ENCODE results near the gene NECTIN1.

Gene NECTIN1

GRCh38 chr11:119643212-119643875, 85.7 kb downstream of the NECTIN1 start:
- Mint-ChIP-seq H3K4me1 (ENCODE audit: low read depth) (peaks cover 26% of the 10 kb centered on the region), H3K27ac (no peak overlapping the region), H3K36me3 (ENCODE audit: low read depth) (no peaks in the 10 kb centered on the region), H3K4me3 (no peak overlapping the region), H3K9me3 (no peaks in the 10 kb centered on the region), H3K27me3 (peaks cover 14% of the 10 kb centered on the region)
- intact Hi-C loops (cut with micrococcal nuclease) = loop anchor here (10.0 kb wide), 1 partner anchor 159 kb away; no protein-coding TSS in a partner anchor

- Mint-ChIP-seq H3K27ac (no peak overlapping the region), H3K4me1 (ENCODE audit: low read depth) (peaks cover 26% of the 10 kb centered on the region), H3K9me3 (no peaks in the 10 kb centered on the region), H3K27me3 (peaks cover 14% of the 10 kb centered on the region), H3K36me3 (ENCODE audit: low read depth) (no peaks in the 10 kb centered on the region), H3K4me3 (no peak overlapping the region)
- intact Hi-C loops (cut with micrococcal nuclease) = loop anchor here (10.0 kb wide), 1 partner anchor 157 kb away; no protein-coding TSS in a partner anchor
Observed at GRCh38 chr11:119641983-119642745, 86.8 kb downstream of the NECTIN1 start.

- peaks cover 26% of the 10 kb centered on the region for H3K4me1 Mint-ChIP-seq (ENCODE audit: low read depth)
- no peak overlapping the region for H3K4me3 Mint-ChIP-seq
- intact Hi-C loops (cut with micrococcal nuclease) = loop anchor here (10.0 kb wide), 1 partner anchor 156 kb away; no protein-coding TSS in a partner anchor
- no peaks in the 10 kb centered on the region for H3K36me3 Mint-ChIP-seq (ENCODE audit: low read depth)
- H3K9me3 Mint-ChIP-seq = no peaks in the 10 kb centered on the region
- no peak overlapping the region for H3K27ac Mint-ChIP-seq
- peaks cover 14% of the 10 kb centered on the region for H3K27me3 Mint-ChIP-seq
Observed at GRCh38 chr11:119640541-119640940, 88.5 kb downstream of the NECTIN1 start.

GRCh38 chr11:119639642-119640205, 89.3 kb downstream of the NECTIN1 start:
- no peak overlapping the region for H3K27ac Mint-ChIP-seq
- H3K27me3 Mint-ChIP-seq = peaks cover 14% of the 10 kb centered on the region
- H3K36me3 Mint-ChIP-seq (ENCODE audit: low read depth) = no peaks in the 10 kb centered on the region
- no peak overlapping the region for H3K4me3 Mint-ChIP-seq
- H3K4me1 Mint-ChIP-seq (ENCODE audit: low read depth) = peaks cover 26% of the 10 kb centered on the region
- H3K9me3 Mint-ChIP-seq = no peaks in the 10 kb centered on the region
- intact Hi-C loops (cut with micrococcal nuclease) = loop anchor here (10.0 kb wide), 1 partner anchor 155 kb away; no protein-coding TSS in a partner anchor

- no peaks in the 10 kb centered on the region for H3K36me3 Mint-ChIP-seq (ENCODE audit: low read depth)
- H3K27ac Mint-ChIP-seq = no peak overlapping the region
Observed at GRCh38 chr11:119638851-119639250, 90.1 kb downstream of the NECTIN1 start.

GRCh38 chr11:119637481-119637880, 91.5 kb downstream of the NECTIN1 start:
- H3K9me3 Mint-ChIP-seq = no peaks in the 10 kb centered on the region
- no peak overlapping the region for H3K4me3 Mint-ChIP-seq
- intact Hi-C loops (cut with micrococcal nuclease) = no loop called here
- peaks cover 12% of the 10 kb centered on the region for H3K27me3 Mint-ChIP-seq
- no peak overlapping the region for H3K27ac Mint-ChIP-seq
- H3K4me1 Mint-ChIP-seq (ENCODE audit: low read depth) = peaks cover 26% of the 10 kb centered on the region
- H3K36me3 Mint-ChIP-seq (ENCODE audit: low read depth) = no peaks in the 10 kb centered on the region

More at GRCh38 chr11:119638851-119639250, 90.1 kb downstream of the NECTIN1 start:
- intact Hi-C loops (cut with micrococcal nuclease) = no loop called here
- H3K4me3 Mint-ChIP-seq = no peak overlapping the region
- H3K27me3 Mint-ChIP-seq = peaks cover 12% of the 10 kb centered on the region
- H3K4me1 Mint-ChIP-seq (ENCODE audit: low read depth) = peaks cover 26% of the 10 kb centered on the region
- H3K9me3 Mint-ChIP-seq = no peaks in the 10 kb centered on the region

GRCh38 chr11:119635776-119636175, 93.2 kb downstream of the NECTIN1 start:
- no peak overlapping the region for H3K4me3 Mint-ChIP-seq
- no peaks in the 10 kb centered on the region for H3K36me3 Mint-ChIP-seq (ENCODE audit: low read depth)

GRCh38 chr11:119635041-119635740, 93.8 kb downstream of the NECTIN1 start:
- H3K36me3 Mint-ChIP-seq (ENCODE audit: low read depth) = no peaks in the 10 kb centered on the region
- peaks cover 17% of the 10 kb centered on the region for H3K27me3 Mint-ChIP-seq
- H3K9me3 Mint-ChIP-seq = no peaks in the 10 kb centered on the region
- H3K4me3 Mint-ChIP-seq = no peak overlapping the region
- intact Hi-C loops (cut with micrococcal nuclease) = no loop called here
- H3K4me1 Mint-ChIP-seq (ENCODE audit: low read depth) = peaks cover 12% of the 10 kb centered on the region
- no peak overlapping the region for H3K27ac Mint-ChIP-seq

More at GRCh38 chr11:119635776-119636175, 93.2 kb downstream of the NECTIN1 start:
- H3K4me1 Mint-ChIP-seq (ENCODE audit: low read depth) = peaks cover 13% of the 10 kb centered on the region
- H3K9me3 Mint-ChIP-seq = no peaks in the 10 kb centered on the region
- H3K27ac Mint-ChIP-seq = no peak overlapping the region
- intact Hi-C loops (cut with micrococcal nuclease) = no loop called here
- peaks cover 12% of the 10 kb centered on the region for H3K27me3 Mint-ChIP-seq

- Mint-ChIP-seq H3K36me3 (ENCODE audit: low read depth) (no peaks in the 10 kb centered on the region), H3K4me1 (ENCODE audit: low read depth) (peaks cover 9% of the 10 kb centered on the region), H3K27ac (no peak overlapping the region), H3K27me3 (peaks cover 17% of the 10 kb centered on the region), H3K4me3 (no peak overlapping the region), H3K9me3 (no peaks in the 10 kb centered on the region)
- intact Hi-C loops (cut with micrococcal nuclease) = no loop called here
Observed at GRCh38 chr11:119634301-119634700, 94.7 kb downstream of the NECTIN1 start.

- intact Hi-C loops (cut with micrococcal nuclease) = no loop called here
- H3K4me1 Mint-ChIP-seq (ENCODE audit: low read depth) = peaks cover 44% of the 10 kb centered on the region
- no peak overlapping the region for H3K4me3 Mint-ChIP-seq
- peaks cover 36% of the 10 kb centered on the region for H3K27me3 Mint-ChIP-seq
- H3K9me3 Mint-ChIP-seq = no peaks in the 10 kb centered on the region
- H3K36me3 Mint-ChIP-seq (ENCODE audit: low read depth) = no peaks in the 10 kb centered on the region
- peak overlapping the region; percentile 25 for H3K27ac Mint-ChIP-seq
Observed at GRCh38 chr11:119629834-119630624, 99.0 kb downstream of the NECTIN1 start.

- Mint-ChIP-seq H3K4me1 (ENCODE audit: low read depth) (peaks cover 44% of the 10 kb centered on the region), H3K27ac (peak overlapping the region; percentile 77), H3K36me3 (ENCODE audit: low read depth) (no peaks in the 10 kb centered on the region), H3K27me3 (peaks cover 32% of the 10 kb centered on the region), H3K9me3 (no peaks in the 10 kb centered on the region), H3K4me3 (no peak overlapping the region)
- intact Hi-C loops (cut with micrococcal nuclease) = no loop called here
Observed at GRCh38 chr11:119629085-119629484, 99.9 kb downstream of the NECTIN1 start.

GRCh38 chr11:119627286-119627685, 101.7 kb downstream of the NECTIN1 start:
- intact Hi-C loops (cut with micrococcal nuclease) = no loop called here
- Mint-ChIP-seq H3K27me3 (peaks cover 39% of the 10 kb centered on the region), H3K4me3 (peak overlapping the region; percentile 4), H3K4me1 (ENCODE audit: low read depth) (peaks cover 51% of the 10 kb centered on the region), H3K36me3 (ENCODE audit: low read depth) (no peaks in the 10 kb centered on the region), H3K9me3 (no peaks in the 10 kb centered on the region), H3K27ac (peak overlapping the region; percentile 77)

- peaks cover 51% of the 10 kb centered on the region for H3K4me1 Mint-ChIP-seq (ENCODE audit: low read depth)
- H3K27me3 Mint-ChIP-seq = peaks cover 39% of the 10 kb centered on the region
- H3K36me3 Mint-ChIP-seq (ENCODE audit: low read depth) = no peaks in the 10 kb centered on the region
- intact Hi-C loops (cut with micrococcal nuclease) = no loop called here
- no peak overlapping the region for H3K4me3 Mint-ChIP-seq
- no peaks in the 10 kb centered on the region for H3K9me3 Mint-ChIP-seq
- peak overlapping the region; percentile 77 for H3K27ac Mint-ChIP-seq
Observed at GRCh38 chr11:119626871-119627270, 102.1 kb downstream of the NECTIN1 start.

Data from dendritic cell treated with granulocyte-macrophage colony-stimulating factor and Interleukin-4, amounts not matched to agents 40 ng/mL and 50 ng/mL, for 4 days (primary cell).